Glutamatergic neuron (in vitro differentiated cells): ENCODE results near the gene RLF. TPM values are rescaled to one million over a fixed set of nuclear protein-coding genes. Genes with fewer than 3 reads are reported as not detected.

Source experiments
- DNase-seq: peaks from one replicate; pipeline ENCODE4 v3.0.0; 2022
- H3K27ac Mint-ChIP-seq: one replicate; pipeline ENCODE4 v1.8.0; 2020; ENCODE audit warnings: mild to moderate bottlenecking, mixed read lengths, inconsistent platforms; ENCODE audit not compliant: unreplicated experiment
- H3K27me3 Mint-ChIP-seq: one replicate; pipeline ENCODE4 v1.8.0; 2020; ENCODE audit warnings: mild to moderate bottlenecking, moderate library complexity, mixed read lengths, inconsistent platforms; ENCODE audit not compliant: unreplicated experiment
- H3K36me3 Mint-ChIP-seq: one replicate; pipeline ENCODE4 v1.8.0; 2020; ENCODE audit warnings: mild to moderate bottlenecking, mixed read lengths, inconsistent platforms; ENCODE audit not compliant: unreplicated experiment
- H3K4me1 Mint-ChIP-seq: one replicate; pipeline ENCODE4 v1.8.0; 2020; ENCODE audit warnings: mild to moderate bottlenecking, low read depth, mixed read lengths, inconsistent platforms; ENCODE audit not compliant: unreplicated experiment
- H3K4me3 Mint-ChIP-seq: one replicate; pipeline ENCODE4 v1.8.0; 2020; ENCODE audit warnings: mild to moderate bottlenecking, mixed read lengths, inconsistent platforms; ENCODE audit not compliant: unreplicated experiment
- H3K9me3 Mint-ChIP-seq: one replicate; pipeline ENCODE4 v1.8.0; 2020; ENCODE audit warnings: mild to moderate bottlenecking, moderate library complexity, mixed read lengths, inconsistent platforms; ENCODE audit not compliant: unreplicated experiment
- CTCF ChIP-seq: fragments of 200-600 bp; sonication (generic); IDR thresholded peaks from one replicate; pipeline ENCODE4 v1.5.0; 2021; ENCODE audit not compliant: partially characterized antibody, unreplicated experiment
- total RNA-seq: library from RNA; stranded (reverse); fragmentation: NEBNext Ultra II Directional; extraction: Animal tissue kit (Norgen Biotek cat#: 25700); gene quantifications from one replicate; pipeline ENCODE4 v1.2.1, GENCODE V29; 2021; ENCODE audit not compliant: unreplicated experiment

RLF gene
- total RNA-seq, 1 donor from 2014 or later, result 15.0 TPM

- H3K27me3 Mint-ChIP-seq, result peaks cover 2% of the 10 kb centered on the region
- TF ChIP-seq CTCF, result no peak
Observed at GRCh38 chr1:40243351-40243750, 82.2 kb downstream of the RLF start.

GRCh38 chr1:40244138-40244744 is 83.1 kb downstream of the RLF start:
- TF ChIP-seq CTCF, result no peak
- DNase-seq, result no peak
- H3K36me3 Mint-ChIP-seq, result no peaks in the 10 kb centered on the region
- H3K4me3 Mint-ChIP-seq, result no peak overlapping the region
- H3K4me1 Mint-ChIP-seq, result no peaks in the 10 kb centered on the region
- H3K27me3 Mint-ChIP-seq, result peaks cover 2% of the 10 kb centered on the region
- H3K9me3 Mint-ChIP-seq, result no peaks in the 10 kb centered on the region
- no peak overlapping the region for H3K27ac Mint-ChIP-seq

More at GRCh38 chr1:40243351-40243750, 82.2 kb downstream of the RLF start:
- no peak overlapping the region for H3K4me3 Mint-ChIP-seq
- H3K9me3 Mint-ChIP-seq, result no peaks in the 10 kb centered on the region
- no peak for DNase-seq
- H3K27ac Mint-ChIP-seq, result no peak overlapping the region
- H3K4me1 Mint-ChIP-seq, result no peaks in the 10 kb centered on the region
- no peaks in the 10 kb centered on the region for H3K36me3 Mint-ChIP-seq

GRCh38 chr1:40245686-40246085 is 84.5 kb downstream of the RLF start:
- Mint-ChIP-seq H3K27me3 (peaks cover 2% of the 10 kb centered on the region), H3K9me3 (no peaks in the 10 kb centered on the region), H3K27ac (no peak overlapping the region), H3K4me1 (no peaks in the 10 kb centered on the region), H3K36me3 (no peaks in the 10 kb centered on the region), H3K4me3 (no peak overlapping the region)
- TF ChIP-seq CTCF, result no peak
- no peak for DNase-seq

GRCh38 chr1:40247655-40248054 is 86.5 kb downstream of the RLF start, which contains the start of gene TMCO2:
TMCO2 (plus strand) TSS chr1:40247937; CDS start chr1:40247994, 57 bp downstream.
- Mint-ChIP-seq H3K4me1 (no peaks in the 10 kb centered on the region), H3K9me3 (no peaks in the 10 kb centered on the region), H3K4me3 (no peak within 1 kb of the TSS), H3K27ac (no peak within 1 kb of the TSS), H3K36me3 (no peaks in the 10 kb centered on the region), H3K27me3 (peaks cover 2% of the 10 kb centered on the region)
- no peak for TF ChIP-seq CTCF
- DNase-seq, result no peak

GRCh38 chr1:40248412-40248811 is 87.2 kb downstream of the RLF start:
- Mint-ChIP-seq H3K9me3 (no peaks in the 10 kb centered on the region), H3K4me1 (no peaks in the 10 kb centered on the region), H3K4me3 (no peak overlapping the region), H3K27me3 (peaks cover 2% of the 10 kb centered on the region), H3K27ac (no peak overlapping the region), H3K36me3 (no peaks in the 10 kb centered on the region)
- DNase-seq, result no peak
- TF ChIP-seq CTCF, result no peak
